Neutrophil (primary cell): ENCODE data around the gene TUBB.

Experiments
- H3K27ac ChIP-seq: fragments of 200-600 bp; sonication (generic); 2 replicates; pipeline ENCODE4 v1.5.1; 2016; ENCODE audit warnings: mild to moderate bottlenecking, moderate library complexity
- H3K27me3 ChIP-seq: fragments of 200-600 bp; sonication (generic); 2 replicates; pipeline ENCODE4 v1.6.0; 2016; ENCODE audit warnings: mild to moderate bottlenecking
- H3K36me3 ChIP-seq: fragments of 200-600 bp; sonication (generic); 2 replicates; pipeline ENCODE4 v1.5.1; 2017
- H3K4me1 ChIP-seq, 2 experiments: fragments of 200-600 bp in 1 of 2; sonication (generic) in 1 of 2; 1 replicate in 1 of 2; 2 replicates in 1 of 2; pipeline versions ENCODE4 v1.5.1 to v1.6.1; 2013 to 2016; ENCODE audit warnings: low read depth in 1 of 2, low read length in 1 of 2, mild to moderate bottlenecking in 1 of 2, moderate library complexity in 1 of 2; ENCODE audit not compliant: control insufficient read depth in 1 of 2, insufficient read depth in 1 of 2
- H3K4me3 ChIP-seq, 2 experiments: fragments of 200-600 bp in 1 of 2; sonication (generic) in 1 of 2; 1 replicate in 1 of 2; 2 replicates in 1 of 2; pipeline ENCODE4 v1.5.1; 2013 to 2016; ENCODE audit warnings: low read depth in 1 of 2, low read length in 1 of 2, mild to moderate bottlenecking in 1 of 2, moderate library complexity in 1 of 2
- H3K9me3 ChIP-seq: fragments of 200-600 bp; sonication (generic); 2 replicates; pipeline ENCODE4 v1.5.1; 2016
- CTCF ChIP-seq: fragments of 200-600 bp; sonication (generic); IDR thresholded peaks from 2 replicates; pipeline ENCODE4 v1.5.1; 2016; ENCODE audit warnings: antibody characterized with exemption

TUBB gene

GRCh38 chr6:30683183-30683979 is 36.8 kb upstream of the TUBB start:
- Histone ChIP-seq H3K27me3 (no peaks in the 10 kb centered on the region), H3K36me3 (peaks cover 39% of the 10 kb centered on the region), H3K4me3 (peak overlapping the region; percentile 95 to 100), H3K4me1 (peaks cover 53 to 76% of the 10 kb centered on the region in 2 experiments), H3K9me3 (no peaks in the 10 kb centered on the region), H3K27ac (peak overlapping the region; percentile 95)
- no peak for TF ChIP-seq CTCF

- Histone ChIP-seq H3K4me1 (peaks cover 53 to 76% of the 10 kb centered on the region in 2 experiments), H3K27me3 (no peaks in the 10 kb centered on the region), H3K27ac (peak overlapping the region; percentile 95), H3K4me3 (peak overlapping the region; percentile 95 to 100), H3K9me3 (no peaks in the 10 kb centered on the region), H3K36me3 (peaks cover 33% of the 10 kb centered on the region)
- no peak for TF ChIP-seq CTCF
Observed at GRCh38 chr6:30683980-30684338, 36.2 kb upstream of the TUBB start.

- H3K9me3 ChIP-seq: no peaks in the 10 kb centered on the region
- H3K4me1 ChIP-seq: peaks cover 53 to 76% of the 10 kb centered on the region in 2 experiments
- peak overlapping the region; percentile 95 for H3K27ac ChIP-seq
- TF ChIP-seq CTCF: peak; percentile 14
- H3K36me3 ChIP-seq: peaks cover 27% of the 10 kb centered on the region
- H3K4me3 ChIP-seq: peak overlapping the region; percentile 95 to 100
- no peaks in the 10 kb centered on the region for H3K27me3 ChIP-seq
Observed at GRCh38 chr6:30684386-30685156, 35.6 kb upstream of the TUBB start.

GRCh38 chr6:30685157-30686008 is 34.8 kb upstream of the TUBB start:
- peak overlapping the region; percentile 95 for H3K27ac ChIP-seq
- peaks cover 53 to 76% of the 10 kb centered on the region in 2 experiments for H3K4me1 ChIP-seq
- peak overlapping the region; percentile 95 to 100 for H3K4me3 ChIP-seq
- peaks cover 19% of the 10 kb centered on the region for H3K36me3 ChIP-seq
- no peaks in the 10 kb centered on the region for H3K27me3 ChIP-seq
- no peaks in the 10 kb centered on the region for H3K9me3 ChIP-seq
- TF ChIP-seq CTCF: no peak
